Colon (tissue), 2 donors: ENCODE results near the gene KIF1C.
"Not testable (repeated sequence)": the region's sequence is repeated elsewhere in the genome, so short reads cannot be mapped to it uniquely, and the experiment has no call there.

ENCODE experiments used
- FAIRE-seq: peaks from 2 replicates; lab custom pipeline; 2012; peaks lifted over from hg19 to GRCh38; lab: Jason Lieb, UNC
- donor health status: control.
- donor health status: control.

The KIF1C gene

GRCh38 chr17:5002121-5002788 lies 4.5 kb downstream of the KIF1C start:
- no peak for FAIRE-seq

- FAIRE-seq: no peak
These were observed 5.6 kb downstream of the KIF1C start for GRCh38 chr17:5003214-5003867.

- FAIRE-seq: no peak
These were observed 14.2 kb downstream of the KIF1C start for GRCh38 chr17:5011928-5012327.

GRCh38 chr17:5014357-5014756 lies 16.6 kb downstream of the KIF1C start:
- no peak for FAIRE-seq

- no peak for FAIRE-seq
These were observed 21.8 kb downstream of the KIF1C start for GRCh38 chr17:5019475-5019956.

GRCh38 chr17:5020502-5021023 lies 22.8 kb downstream of the KIF1C start:
- no peak for FAIRE-seq

GRCh38 chr17:5022171-5022711 lies 24.5 kb downstream of the KIF1C start:
- no peak for FAIRE-seq

- FAIRE-seq: no peak
These were observed 25.9 kb downstream of the KIF1C start for GRCh38 chr17:5023588-5024147.

- no peak for FAIRE-seq
These were observed 26.9 kb downstream of the KIF1C start for GRCh38 chr17:5024604-5025003.

GRCh38 chr17:5027299-5027698 lies 29.5 kb downstream of the KIF1C start:
- FAIRE-seq: no peak

- FAIRE-seq: no peak
These were observed 30.2 kb downstream of the KIF1C start for GRCh38 chr17:5027916-5028315.

- FAIRE-seq: not testable (repeated sequence)
These were observed 32.4 kb downstream of the KIF1C start for GRCh38 chr17:5030168-5030567.

- no peak for FAIRE-seq
These were observed 33.8 kb downstream of the KIF1C start for GRCh38 chr17:5031365-5032082.

GRCh38 chr17:5032865-5033264 lies 35.1 kb downstream of the KIF1C start:
- FAIRE-seq: no peak

GRCh38 chr17:5033352-5034015 lies 35.7 kb downstream of the KIF1C start:
- no peak for FAIRE-seq

GRCh38 chr17:5034063-5034462 lies 36.3 kb downstream of the KIF1C start:
- no peak for FAIRE-seq

GRCh38 chr17:5034651-5035050 lies 36.9 kb downstream of the KIF1C start:
- no peak for FAIRE-seq

GRCh38 chr17:5035315-5035714 lies 37.6 kb downstream of the KIF1C start, which contains the start of gene SLC52A1:
Gene SLC52A1, minus strand, starts transcription at chr17:5035426. Its CDS starts 820 bp downstream, at chr17:5034606.
- FAIRE-seq: no peak

- FAIRE-seq: no peak
These were observed 44.6 kb downstream of the KIF1C start for GRCh38 chr17:5042157-5043022.

GRCh38 chr17:5043524-5043923 lies 45.8 kb downstream of the KIF1C start:
- FAIRE-seq: no peak

- FAIRE-seq: no peak
These were observed 46.9 kb downstream of the KIF1C start for GRCh38 chr17:5044630-5045029.
